Stimulated activated effector memory CD8-positive, alpha-beta T cell treated with anti-CD3 and anti-CD28 coated beads, Interleukin-12 subunit alpha, Interleukin-12 subunit beta, amount 100 ng/mL, for 72 hours (primary cell): Measurements from ENCODE around the gene STXBP5.
"Not testable (repeated sequence)": the region's sequence is repeated elsewhere in the genome, so short reads cannot be mapped to it uniquely, and the experiment has no call there.

Experiments
- ATAC-seq: fragments of 150-1000 bp; cut with Tn5 transposase; 2 replicates; pipeline ENCODE4 v1.10.0; 2021
- DNase-seq, 2 donors: peaks; one replicate each; pipeline ENCODE4 v3.0.0; 2021 to 2022; ENCODE audit warnings: low spot score in 2 of 2
- H3K27ac Mint-ChIP-seq: one replicate; pipeline ENCODE4 v1.8.0; 2022; ENCODE audit warnings: mild to moderate bottlenecking, mixed read lengths
- H3K36me3 Mint-ChIP-seq: one replicate; pipeline ENCODE4 v1.8.0; 2022; ENCODE audit warnings: mild to moderate bottlenecking, mixed read lengths
- H3K4me1 Mint-ChIP-seq: one replicate; pipeline ENCODE4 v1.8.0; 2022; ENCODE audit warnings: mixed read lengths
- H3K4me3 Mint-ChIP-seq: one replicate; pipeline ENCODE4 v1.8.0; 2022; ENCODE audit warnings: mild to moderate bottlenecking, mixed read lengths
- H3K9me3 Mint-ChIP-seq: one replicate; pipeline ENCODE4 v1.8.0; 2022; ENCODE audit warnings: mixed read lengths

Gene STXBP5

DNA sequence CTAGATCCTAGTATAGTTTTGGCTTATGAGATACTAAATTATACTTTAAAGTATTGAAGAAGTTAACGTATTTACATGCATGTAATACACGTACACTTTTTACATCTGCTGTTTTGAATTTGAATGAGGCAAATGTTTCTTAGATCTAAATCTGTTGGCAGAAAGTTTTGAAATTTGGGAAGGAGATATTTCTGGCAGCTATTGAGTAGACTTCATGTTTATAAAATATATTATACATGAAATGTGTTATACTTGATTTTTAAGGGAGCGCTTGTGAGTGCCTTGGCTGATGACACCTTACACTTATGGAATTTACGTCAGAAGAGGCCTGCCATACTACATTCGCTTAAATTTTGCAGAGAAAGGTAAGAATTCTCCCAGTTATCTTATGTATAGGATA lies 34.7 kb downstream of the STXBP5 start:
- Mint-ChIP-seq H3K9me3 (no peaks in the 10 kb centered on the region), H3K4me1 (no peaks in the 10 kb centered on the region), H3K4me3 (no peak overlapping the region), H3K36me3 (peaks cover 56% of the 10 kb centered on the region), H3K27ac (no peak overlapping the region)
- no peak for DNase-seq
- no peak for ATAC-seq

DNA sequence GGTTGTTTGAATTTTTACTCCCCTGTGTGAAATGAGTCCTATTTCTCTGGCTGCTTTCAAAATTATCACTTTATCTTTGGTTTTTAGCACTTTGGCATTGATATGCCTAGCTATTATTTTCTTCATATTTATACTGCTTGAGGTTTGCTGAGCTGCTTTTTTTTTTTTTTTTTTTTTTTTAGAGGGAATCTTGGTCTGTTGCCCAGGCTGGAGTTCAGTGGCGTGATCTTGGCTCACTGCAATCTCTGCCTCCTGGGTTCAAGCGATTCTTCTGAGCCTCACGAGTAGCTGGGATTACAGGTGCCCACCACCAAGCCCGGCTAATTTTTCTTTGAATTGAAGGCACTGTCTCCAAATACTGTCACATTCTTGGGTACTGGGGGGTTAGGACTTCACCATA lies 40.6 kb downstream of the STXBP5 start:
- peaks cover 59% of the 10 kb centered on the region for H3K36me3 Mint-ChIP-seq
- no peak overlapping the region for H3K4me3 Mint-ChIP-seq
- no peak for DNase-seq
- no peak for ATAC-seq
- H3K9me3 Mint-ChIP-seq: no peaks in the 10 kb centered on the region
- no peak overlapping the region for H3K27ac Mint-ChIP-seq
- no peaks in the 10 kb centered on the region for H3K4me1 Mint-ChIP-seq

DNA sequence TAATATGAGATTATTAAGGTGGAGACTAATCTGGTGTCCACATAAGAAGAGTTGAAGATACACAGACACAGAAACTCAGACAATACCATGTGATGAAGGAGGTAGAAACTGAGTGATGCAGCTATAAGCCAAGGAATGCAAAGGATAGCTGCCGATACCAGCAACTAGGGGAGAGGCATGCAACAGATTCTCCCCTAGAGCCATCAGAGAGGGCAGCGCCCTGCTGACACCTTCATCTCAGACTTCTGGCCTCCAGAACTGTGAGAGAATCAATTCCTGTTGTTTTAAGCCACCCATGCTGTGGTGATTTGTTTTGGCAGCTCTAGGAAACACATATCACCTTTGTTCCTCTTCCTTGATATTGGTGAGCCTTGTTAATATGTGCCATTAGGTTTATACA lies 41.5 kb downstream of the STXBP5 start:
- ATAC-seq (no peak), DNase-seq (no peak)
- H3K4me3 Mint-ChIP-seq: no peak overlapping the region
- no peaks in the 10 kb centered on the region for H3K4me1 Mint-ChIP-seq
- H3K36me3 Mint-ChIP-seq: peaks cover 60% of the 10 kb centered on the region
- no peaks in the 10 kb centered on the region for H3K9me3 Mint-ChIP-seq
- H3K27ac Mint-ChIP-seq: no peak overlapping the region

DNA sequence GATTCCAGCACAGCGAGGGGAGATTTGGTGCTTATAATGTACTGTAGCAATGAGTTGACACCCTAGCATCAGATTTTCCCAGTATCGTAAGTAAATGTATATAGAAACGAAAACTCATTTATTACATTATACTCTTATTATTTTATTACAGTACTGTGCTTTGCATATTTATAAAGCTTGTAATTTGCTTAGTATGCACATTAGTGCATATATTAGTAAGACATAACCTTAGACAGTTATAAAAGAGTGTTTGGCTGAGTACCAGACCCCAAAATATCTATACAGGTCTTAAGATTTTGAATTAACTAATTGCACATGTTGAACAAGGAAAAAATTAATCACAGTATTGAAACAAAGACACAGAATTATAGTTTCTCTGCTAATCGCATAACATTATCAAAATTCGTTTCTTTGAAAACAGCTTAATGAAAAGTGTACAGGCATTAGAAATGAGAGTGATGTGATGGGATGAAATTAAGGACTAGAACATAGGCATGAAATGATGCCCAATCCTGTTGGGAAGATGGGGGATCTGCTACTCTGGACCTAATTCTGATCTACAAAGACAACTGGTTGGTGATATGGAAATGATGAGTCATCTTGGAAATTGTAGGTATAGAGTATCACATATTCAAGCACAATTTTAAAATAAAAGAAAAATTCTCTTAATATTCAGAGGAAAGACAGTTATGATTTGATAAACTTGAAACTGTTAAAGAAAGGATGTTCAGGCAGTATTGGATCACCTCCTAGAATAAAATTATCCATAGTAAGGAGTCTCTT lies 42.8 kb downstream of the STXBP5 start:
- no peak for DNase-seq
- Mint-ChIP-seq H3K36me3 (peaks cover 66% of the 10 kb centered on the region), H3K4me1 (no peaks in the 10 kb centered on the region), H3K9me3 (no peaks in the 10 kb centered on the region), H3K27ac (no peak overlapping the region), H3K4me3 (no peak overlapping the region)
- ATAC-seq: no peak

DNA sequence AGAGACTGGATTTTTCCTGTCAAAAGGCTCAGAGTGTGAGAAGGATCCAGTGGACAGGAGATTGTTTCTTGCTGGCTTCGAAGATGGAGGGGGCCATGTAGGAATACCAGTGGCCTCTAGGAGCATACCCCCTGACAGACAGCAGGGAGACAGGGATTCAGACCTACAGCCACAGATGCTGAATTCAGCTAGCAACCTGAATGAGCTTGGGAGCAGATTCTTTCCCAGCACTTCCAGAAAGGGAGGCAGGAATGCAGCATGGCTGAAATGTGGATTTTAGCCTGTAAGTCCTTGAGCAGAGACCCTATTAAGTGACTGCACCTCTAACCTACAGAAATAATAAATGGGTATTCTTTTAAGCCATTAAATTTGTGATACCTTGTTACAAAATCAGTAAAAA lies 44.6 kb downstream of the STXBP5 start:
- ATAC-seq (no peak), DNase-seq (no peak)
- Mint-ChIP-seq H3K9me3 (no peaks in the 10 kb centered on the region), H3K4me3 (no peak overlapping the region), H3K4me1 (no peaks in the 10 kb centered on the region), H3K27ac (no peak overlapping the region), H3K36me3 (peaks cover 72% of the 10 kb centered on the region)

DNA sequence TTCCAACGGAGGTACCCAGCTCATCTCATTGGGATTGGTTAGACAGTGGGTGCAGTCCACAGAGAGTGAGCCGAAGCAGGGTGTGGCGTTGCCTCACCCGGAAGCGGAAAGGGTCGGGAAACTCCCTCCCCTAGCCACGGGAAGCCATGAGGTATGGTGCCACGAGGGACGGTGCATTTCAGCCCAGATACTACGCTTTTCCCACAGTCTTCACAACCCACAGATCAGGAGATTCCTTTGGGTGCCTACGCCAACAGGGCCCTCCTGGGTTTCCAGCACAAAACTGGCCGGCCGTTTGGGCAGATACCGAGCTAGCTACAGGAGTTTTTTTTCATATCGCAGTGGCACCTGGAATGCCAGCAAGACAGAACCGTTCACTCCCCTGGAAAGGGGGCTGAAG lies 46.9 kb downstream of the STXBP5 start:
- Mint-ChIP-seq H3K4me3 (no peak overlapping the region), H3K36me3 (peaks cover 62% of the 10 kb centered on the region), H3K27ac (no peak overlapping the region), H3K4me1 (no peaks in the 10 kb centered on the region), H3K9me3 (no peaks in the 10 kb centered on the region)
- ATAC-seq (no peak), DNase-seq (no peak)

DNA sequence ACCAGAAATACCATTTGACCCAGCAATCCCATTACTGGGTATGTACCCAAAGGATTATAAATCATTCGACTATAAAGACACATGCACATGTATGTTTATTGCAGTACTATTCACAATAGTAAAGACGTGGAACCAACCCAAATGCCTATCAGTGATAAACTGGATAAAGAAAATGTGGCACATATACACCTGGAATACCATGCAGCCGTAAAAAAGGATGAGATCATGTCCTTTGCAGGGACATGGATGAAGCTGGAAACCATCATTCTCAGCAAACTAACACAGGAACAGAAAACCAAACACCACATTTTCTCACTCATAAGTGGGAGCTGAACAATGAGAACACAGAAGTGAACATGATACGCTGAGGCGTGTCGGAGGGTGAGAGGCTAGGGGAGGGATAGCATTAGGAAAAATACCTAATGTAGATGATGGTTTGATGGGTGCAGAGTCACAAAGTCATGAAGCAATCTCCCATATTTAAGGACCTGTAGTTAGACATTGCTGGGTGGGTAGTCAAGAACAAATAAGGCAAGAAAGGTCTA lies 50.8 kb downstream of the STXBP5 start:
- peaks cover 39% of the 10 kb centered on the region for H3K36me3 Mint-ChIP-seq
- H3K4me1 Mint-ChIP-seq, DNase-seq, H3K9me3 Mint-ChIP-seq, H3K27ac Mint-ChIP-seq, ATAC-seq, H3K4me3 Mint-ChIP-seq: not testable (repeated sequence)

DNA sequence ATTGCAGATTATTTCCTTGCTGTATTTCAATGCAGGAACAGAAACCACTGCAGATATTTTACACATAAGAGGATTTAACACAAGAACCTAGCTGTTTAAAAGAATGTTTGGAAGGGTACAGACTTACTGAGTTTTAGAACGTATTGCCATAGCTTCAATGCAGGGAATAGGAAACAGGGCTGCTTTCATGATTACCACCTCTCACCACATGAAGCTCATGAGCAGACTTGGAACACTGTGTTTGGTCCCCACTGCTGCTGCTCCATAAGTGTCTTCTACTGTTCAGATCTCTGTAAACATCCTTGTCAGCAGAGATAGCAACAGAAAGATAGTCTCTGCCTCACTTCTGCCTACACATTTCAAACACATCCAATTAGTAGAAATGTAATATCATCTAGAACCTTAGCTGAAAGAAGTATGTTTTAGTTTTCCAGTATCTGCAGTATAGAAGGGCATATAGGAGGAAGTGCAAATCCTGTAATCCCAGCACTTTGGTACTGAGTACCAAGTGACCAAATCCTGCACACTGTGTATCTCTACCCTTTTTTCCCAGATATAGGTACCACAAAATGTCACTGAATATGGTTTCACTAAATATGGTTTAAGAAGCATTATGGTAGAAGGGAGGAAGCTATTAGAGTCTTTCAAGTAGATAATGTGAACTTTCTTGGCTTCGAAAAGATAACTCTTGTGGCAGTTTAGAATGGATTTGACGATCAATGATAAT lies 51.9 kb downstream of the STXBP5 start:
- H3K27ac Mint-ChIP-seq: no peak overlapping the region
- H3K36me3 Mint-ChIP-seq: peaks cover 30% of the 10 kb centered on the region
- DNase-seq: no peak
- peaks cover 5% of the 10 kb centered on the region for H3K4me1 Mint-ChIP-seq
- ATAC-seq: no peak
- H3K9me3 Mint-ChIP-seq: no peaks in the 10 kb centered on the region
- H3K4me3 Mint-ChIP-seq: no peak overlapping the region

DNA sequence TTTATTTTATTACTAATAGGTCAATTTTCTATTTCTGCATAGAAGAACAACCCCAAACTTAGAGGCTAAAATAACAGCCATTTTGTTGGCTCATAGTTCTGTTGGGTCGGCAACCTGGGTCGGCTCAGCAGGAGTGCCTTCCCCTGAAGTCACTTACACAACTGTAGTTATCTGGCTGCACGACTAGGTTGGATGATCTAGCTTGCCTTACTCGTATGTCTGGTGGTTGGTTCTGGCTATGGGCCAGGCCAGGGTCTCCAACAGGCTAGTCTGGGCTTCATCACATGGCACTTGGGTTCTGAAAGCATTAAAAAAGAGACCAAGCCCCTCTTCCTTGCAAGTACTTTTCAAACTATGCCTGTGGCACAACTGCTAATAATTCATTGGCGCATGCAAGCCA lies 53.5 kb downstream of the STXBP5 start:
- Mint-ChIP-seq H3K9me3 (no peaks in the 10 kb centered on the region), H3K4me3 (no peak overlapping the region), H3K27ac (no peak overlapping the region), H3K36me3 (peaks cover 23% of the 10 kb centered on the region), H3K4me1 (peaks cover 5% of the 10 kb centered on the region)
- DNase-seq (no peak), ATAC-seq (no peak)

DNA sequence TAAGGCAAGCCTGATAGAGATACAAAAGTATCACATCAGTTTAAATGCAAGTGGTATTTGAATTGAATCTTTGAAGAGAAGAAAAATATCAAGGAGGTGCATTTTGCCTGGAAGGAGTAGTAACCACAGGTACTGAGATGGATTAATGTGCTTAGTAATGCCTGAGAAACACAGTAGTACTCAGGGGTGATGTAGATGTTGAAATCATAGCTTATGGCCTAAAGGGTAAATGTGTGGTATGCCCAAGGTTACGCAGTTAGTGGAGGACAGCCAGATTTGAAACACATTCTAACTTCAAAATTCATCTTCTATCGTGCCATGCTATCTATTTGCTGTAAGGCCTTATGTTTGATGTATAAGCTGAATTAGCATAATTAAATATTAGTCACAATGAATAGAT lies 55.9 kb downstream of the STXBP5 start:
- no peak for ATAC-seq
- Mint-ChIP-seq H3K27ac (no peak overlapping the region), H3K9me3 (no peaks in the 10 kb centered on the region), H3K4me1 (peaks cover 5% of the 10 kb centered on the region), H3K36me3 (peaks cover 29% of the 10 kb centered on the region), H3K4me3 (no peak overlapping the region)
- DNase-seq: no peak

DNA sequence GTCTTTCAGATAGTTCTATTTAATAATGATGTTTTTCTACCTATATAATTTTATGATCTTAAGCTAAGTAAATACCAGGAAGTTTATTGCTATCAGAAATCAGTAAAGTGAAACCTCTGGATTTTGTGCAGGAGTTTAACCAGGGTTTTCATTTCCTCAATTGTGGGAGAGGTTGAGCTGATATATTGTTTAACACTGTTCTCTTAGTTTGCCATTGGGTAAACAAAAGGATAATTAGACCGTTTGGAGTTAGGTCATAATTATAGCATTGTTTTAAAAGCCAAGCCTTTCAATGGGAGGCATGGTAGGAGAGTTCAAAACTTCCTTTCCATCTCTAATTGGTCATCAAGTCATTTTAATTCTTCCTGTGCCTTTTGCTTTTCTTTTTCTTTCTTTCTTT lies 58.7 kb downstream of the STXBP5 start:
- peaks cover 57% of the 10 kb centered on the region for H3K36me3 Mint-ChIP-seq
- ATAC-seq: no peak
- DNase-seq: no peak
- no peak overlapping the region for H3K4me3 Mint-ChIP-seq
- H3K27ac Mint-ChIP-seq: no peak overlapping the region
- H3K4me1 Mint-ChIP-seq: peaks cover 7% of the 10 kb centered on the region
- no peaks in the 10 kb centered on the region for H3K9me3 Mint-ChIP-seq

DNA sequence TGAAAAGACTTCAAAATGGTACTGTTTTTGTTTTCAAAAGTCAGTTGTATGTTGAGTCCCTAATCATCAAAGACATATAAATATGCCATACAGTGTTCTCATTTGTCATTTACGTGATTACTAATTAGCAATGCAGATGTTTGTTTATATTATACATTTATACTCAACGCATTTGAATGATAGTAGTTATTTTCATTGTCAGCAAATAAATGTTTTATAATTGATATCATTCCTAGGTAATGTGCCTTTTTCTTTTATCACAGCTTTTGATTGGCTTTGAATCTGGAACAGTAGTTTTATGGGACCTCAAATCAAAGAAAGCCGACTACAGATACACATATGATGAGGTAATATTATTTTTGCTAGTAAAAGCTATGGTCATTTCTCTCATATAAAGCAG lies 62.6 kb downstream of the STXBP5 start:
- Mint-ChIP-seq H3K4me1 (peaks cover 22% of the 10 kb centered on the region), H3K27ac (no peak overlapping the region), H3K9me3 (no peaks in the 10 kb centered on the region), H3K4me3 (no peak overlapping the region), H3K36me3 (peaks cover 79% of the 10 kb centered on the region)
- no peak for DNase-seq
- ATAC-seq: no peak

DNA sequence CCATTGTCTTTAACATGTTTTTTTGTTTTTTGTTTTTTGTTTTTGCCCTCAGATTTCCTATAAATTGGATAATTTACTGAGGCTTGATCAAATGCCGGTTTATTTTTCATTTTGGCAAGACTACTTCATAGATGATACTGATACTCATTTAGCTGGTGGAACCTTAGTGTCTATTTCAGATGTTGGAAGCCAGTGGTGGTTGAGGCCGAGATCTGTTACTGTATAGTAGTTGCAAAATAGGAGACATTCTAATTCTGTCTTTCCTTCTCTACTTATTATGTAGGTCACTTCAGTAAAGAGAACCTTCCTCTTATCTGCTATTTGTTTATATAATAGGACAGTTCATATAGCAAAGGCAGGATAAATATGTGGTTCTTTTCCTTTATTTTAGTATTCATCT lies 63.4 kb downstream of the STXBP5 start:
- DNase-seq: no peak

DNA sequence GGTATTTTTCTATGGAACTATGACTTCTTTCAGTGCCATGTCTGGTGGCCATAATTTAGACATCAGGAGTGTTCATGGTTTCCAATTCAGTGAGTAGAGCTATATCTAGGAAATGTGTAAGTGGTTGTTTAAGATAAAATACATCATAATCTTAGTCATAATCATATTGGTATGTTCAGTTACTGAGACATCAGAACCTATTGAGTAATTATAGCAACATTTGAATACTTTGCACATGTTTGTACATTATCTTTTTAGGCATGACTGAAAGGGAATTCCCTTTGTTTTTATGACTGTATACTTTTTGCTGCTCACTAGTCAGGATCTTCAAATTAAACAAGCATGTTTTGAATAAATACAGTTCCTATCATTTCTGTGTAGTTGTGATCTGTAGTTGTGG lies 64.0 kb downstream of the STXBP5 start:
- DNase-seq: no peak
- Mint-ChIP-seq H3K27ac (peak overlapping the region; percentile 92), H3K4me1 (peaks cover 22% of the 10 kb centered on the region), H3K9me3 (no peaks in the 10 kb centered on the region), H3K36me3 (peaks cover 87% of the 10 kb centered on the region), H3K4me3 (no peak overlapping the region)
- ATAC-seq: peak; percentile 98

More for the DNA sequence above, 63.4 kb downstream of the STXBP5 start:
- peaks cover 22% of the 10 kb centered on the region for H3K4me1 Mint-ChIP-seq
- no peaks in the 10 kb centered on the region for H3K9me3 Mint-ChIP-seq
- peak overlapping the region; percentile 92 for H3K27ac Mint-ChIP-seq
- ATAC-seq: no peak
- H3K36me3 Mint-ChIP-seq: peaks cover 86% of the 10 kb centered on the region
- H3K4me3 Mint-ChIP-seq: no peak overlapping the region

DNA sequence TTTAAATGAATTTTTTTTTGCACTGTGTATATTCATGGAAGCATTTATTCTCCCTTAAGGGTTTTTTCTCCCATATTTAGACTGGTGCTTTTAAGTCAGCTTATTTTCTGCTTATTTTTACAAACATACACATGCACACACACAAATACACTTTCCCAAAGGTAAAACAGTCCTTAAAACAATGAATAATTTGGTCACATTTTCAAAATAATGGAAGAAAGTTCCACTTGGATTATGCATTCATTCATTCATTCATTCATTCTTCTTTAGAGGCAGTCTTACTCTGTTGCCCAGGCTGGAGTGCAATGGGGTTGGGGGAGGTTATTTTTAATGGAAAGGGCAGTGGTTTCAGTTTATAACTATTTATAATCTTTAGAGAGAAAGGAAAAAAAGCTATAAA lies 69.8 kb downstream of the STXBP5 start:
- H3K9me3 Mint-ChIP-seq: no peaks in the 10 kb centered on the region
- no peak for ATAC-seq
- peaks cover 83% of the 10 kb centered on the region for H3K36me3 Mint-ChIP-seq

DNA sequence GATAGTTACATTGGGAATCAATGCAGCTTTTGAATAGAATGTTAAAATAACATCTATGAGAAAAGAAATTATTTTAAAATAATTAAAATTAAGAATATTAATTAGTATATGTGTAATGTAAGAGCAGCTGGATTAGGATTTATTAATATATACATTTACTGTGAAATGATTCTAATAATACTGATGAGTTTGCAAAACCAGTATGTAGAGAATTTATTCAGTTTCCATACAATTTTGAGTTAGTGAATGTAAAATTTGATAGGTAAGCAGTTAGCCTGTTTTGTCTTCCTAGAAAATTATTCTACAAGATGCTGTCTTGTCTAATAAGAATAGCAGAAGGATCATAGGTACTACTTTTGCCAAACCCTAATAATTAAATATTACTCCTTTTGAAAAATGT lies 70.6 kb downstream of the STXBP5 start:
- Mint-ChIP-seq H3K4me3 (no peak overlapping the region), H3K9me3 (no peaks in the 10 kb centered on the region), H3K4me1 (peaks cover 13% of the 10 kb centered on the region), H3K27ac (no peak overlapping the region), H3K36me3 (peaks cover 83% of the 10 kb centered on the region)
- DNase-seq (no peak), ATAC-seq (no peak)

More for the DNA sequence above, 69.8 kb downstream of the STXBP5 start:
- H3K27ac Mint-ChIP-seq: no peak overlapping the region
- no peak overlapping the region for H3K4me3 Mint-ChIP-seq
- DNase-seq: no peak
- peaks cover 13% of the 10 kb centered on the region for H3K4me1 Mint-ChIP-seq
